Endothelial cell of umbilical vein (primary cell): ENCODE results near the gene KLHL5.

ENCODE experiments used
- EZH2 ChIP-seq: IDR thresholded peaks from 2 replicates; pipeline ENCODE4 v1.6.1; 2012; ENCODE audit warnings: borderline replicate concordance, low read depth, mild to moderate bottlenecking, moderate library complexity, low read length, inconsistent platforms; ENCODE audit not compliant: severe bottlenecking
- POLR2A ChIP-seq: IDR thresholded peaks from 2 replicates; pipeline ENCODE4 v1.6.1; 2012; ENCODE audit warnings: low read depth, mild to moderate bottlenecking, control low read depth, low read length
- POLR2AphosphoS5 ChIP-seq: IDR thresholded peaks from 2 replicates; pipeline ENCODE4 v1.6.1; 2012; ENCODE audit warnings: low read depth, mild to moderate bottlenecking, control low read depth, low read length, moderate library complexity; ENCODE audit not compliant: insufficient read depth
- TF ChIP-seq, protein P1 (sequence below): IDR thresholded peaks from 2 replicates; pipeline ENCODE4 v1.6.1; 2011; ENCODE audit not compliant: insufficient read depth, insufficient read length

DNA sequence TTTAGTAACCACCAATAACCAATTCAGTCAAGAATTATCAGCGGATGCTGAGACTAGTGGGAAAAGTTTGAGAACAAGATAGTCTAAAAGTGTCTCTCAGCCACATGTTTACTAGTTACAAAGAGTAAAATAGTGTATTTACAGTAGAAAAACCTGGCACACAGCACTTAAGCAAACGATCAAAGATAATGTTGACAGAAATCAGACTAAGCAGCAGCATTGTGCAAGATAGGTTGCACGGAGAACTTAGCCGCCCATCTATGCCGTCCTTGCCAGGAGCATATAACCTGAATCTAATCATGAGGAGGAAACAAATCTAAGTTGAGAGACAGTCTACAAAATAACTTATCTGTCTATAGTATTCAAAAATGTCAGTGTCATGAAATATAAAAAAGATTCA, 35.3 kb downstream of the KLHL5 start:
- no peak for TF ChIP-seq POLR2AphosphoS5
- TF ChIP-seq POLR2A: no peak
- no peak for TF ChIP-seq EZH2
- TF ChIP-seq, protein P1, sequence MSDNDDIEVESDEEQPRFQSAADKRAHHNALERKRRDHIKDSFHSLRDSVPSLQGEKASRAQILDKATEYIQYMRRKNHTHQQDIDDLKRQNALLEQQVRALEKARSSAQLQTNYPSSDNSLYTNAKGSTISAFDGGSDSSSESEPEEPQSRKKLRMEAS: no peak
